MM.1S (cell line): Measurements from ENCODE around the gene HEPACAM.

Experiments used
- EZH2 ChIP-seq: fragments of 300-600 bp; sonication (generic); optimal IDR thresholded peaks from 2 replicates; pipeline ENCODE3; 2017; ENCODE audit warnings: low read depth, mild to moderate bottlenecking, antibody characterized with exemption, low read length, mixed read lengths
- TF ChIP-seq, protein P1 (sequence below): fragments of 300-600 bp; sonication (generic); IDR thresholded peaks from 2 replicates; pipeline ENCODE4 v1.5.1; 2016; ENCODE audit warnings: antibody characterized with exemption, low read length, mixed read lengths

DNA sequence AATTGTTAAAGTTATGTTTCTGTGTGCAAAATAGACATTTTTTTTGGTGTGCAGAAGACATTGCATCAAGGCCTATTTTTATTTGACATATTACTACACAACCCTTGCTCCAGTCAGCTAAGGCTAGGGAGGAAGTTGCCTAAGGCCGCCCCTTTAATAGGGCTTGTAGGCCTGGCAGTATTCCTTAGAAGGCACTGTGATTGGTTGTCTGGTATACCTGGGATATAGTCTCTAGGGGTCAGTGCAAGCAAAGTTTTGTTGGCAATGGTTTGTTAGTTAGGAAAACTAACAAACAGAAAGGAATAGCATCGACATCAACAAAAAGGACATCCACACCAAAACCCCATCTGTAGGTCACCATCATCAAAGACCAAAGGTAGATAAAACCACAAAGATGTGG lies 35.1 kb upstream of the HEPACAM start:
- TF ChIP-seq, protein P1, sequence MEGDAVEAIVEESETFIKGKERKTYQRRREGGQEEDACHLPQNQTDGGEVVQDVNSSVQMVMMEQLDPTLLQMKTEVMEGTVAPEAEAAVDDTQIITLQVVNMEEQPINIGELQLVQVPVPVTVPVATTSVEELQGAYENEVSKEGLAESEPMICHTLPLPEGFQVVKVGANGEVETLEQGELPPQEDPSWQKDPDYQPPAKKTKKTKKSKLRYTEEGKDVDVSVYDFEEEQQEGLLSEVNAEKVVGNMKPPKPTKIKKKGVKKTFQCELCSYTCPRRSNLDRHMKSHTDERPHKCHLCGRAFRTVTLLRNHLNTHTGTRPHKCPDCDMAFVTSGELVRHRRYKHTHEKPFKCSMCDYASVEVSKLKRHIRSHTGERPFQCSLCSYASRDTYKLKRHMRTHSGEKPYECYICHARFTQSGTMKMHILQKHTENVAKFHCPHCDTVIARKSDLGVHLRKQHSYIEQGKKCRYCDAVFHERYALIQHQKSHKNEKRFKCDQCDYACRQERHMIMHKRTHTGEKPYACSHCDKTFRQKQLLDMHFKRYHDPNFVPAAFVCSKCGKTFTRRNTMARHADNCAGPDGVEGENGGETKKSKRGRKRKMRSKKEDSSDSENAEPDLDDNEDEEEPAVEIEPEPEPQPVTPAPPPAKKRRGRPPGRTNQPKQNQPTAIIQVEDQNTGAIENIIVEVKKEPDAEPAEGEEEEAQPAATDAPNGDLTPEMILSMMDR, result peak; percentile 29; the same call in 1 of the 2 replicates
- no peak for TF ChIP-seq EZH2
